Sciatic nerve (tissue), 2 donors: ENCODE measurements around the gene SKAP2. TPM values are rescaled to one million over a fixed set of nuclear protein-coding genes. Genes with fewer than 3 reads are reported as not detected.

ENCODE experiments used
- ATAC-seq: fragments of 200-7000 bp; cut with Tn5 transposase; one replicate; pipeline ENCODE4 v1.9.1; 2020; ENCODE audit warnings: mild to moderate bottlenecking, moderate library complexity
- DNase-seq: peaks from one replicate; pipeline ENCODE4 v3.0.0-alpha.2; 2020; ENCODE audit warnings: low spot score
- intact Hi-C: fragments of 100-400 bp; cut with DNase I; formaldehyde crosslinking; loops from one replicate; pipeline ENCODE4 v1.14.2; 2022
- total RNA-seq: library from RNA; stranded (reverse); fragmentation: NEBNext Ultra II Directional; extraction: Animal tissue kit (Norgen Biotek cat#: 25700); gene quantifications from one replicate; pipeline ENCODE4 v1.2.1, GENCODE V29; 2021
- donor health status: DM: no; HTN: no; CAD: no.
- donor health status: DM: no; HTN: no; CAD: no.

SKAP2 gene
- total RNA-seq, 1 donor from 2014 or later, result 53.3 TPM

- intact Hi-C loops, result no loop called here
- DNase-seq (no peak), ATAC-seq (no peak)
Observed at GRCh38 chr7:26787701-26788100, 76.7 kb downstream of the SKAP2 start.

- intact Hi-C loops, result no loop called here
- DNase-seq (no peak), ATAC-seq (no peak)
Observed at GRCh38 chr7:26784118-26784517, 80.3 kb downstream of the SKAP2 start.

- ATAC-seq (no peak), DNase-seq (no peak)
- intact Hi-C loops, result no loop called here
Observed at GRCh38 chr7:26782501-26782900, 81.9 kb downstream of the SKAP2 start.

- ATAC-seq (no peak), DNase-seq (no peak)
- intact Hi-C loops, result no loop called here
Observed at GRCh38 chr7:26779978-26780595, 84.3 kb downstream of the SKAP2 start.

- intact Hi-C loops, result no loop called here
- no peak for ATAC-seq
Observed at GRCh38 chr7:26777385-26777784, 87.0 kb downstream of the SKAP2 start.

GRCh38 chr7:26760501-26760900 is 103.9 kb downstream of the SKAP2 start:
- DNase-seq, result no peak
- ATAC-seq, result no peak
- intact Hi-C loops, result no loop called here

More at GRCh38 chr7:26777385-26777784, 87.0 kb downstream of the SKAP2 start:
- no peak for DNase-seq

GRCh38 chr7:26759108-26759507 is 105.3 kb downstream of the SKAP2 start:
- ATAC-seq (no peak), DNase-seq (no peak)
- intact Hi-C loops, result no loop called here

- intact Hi-C loops, result no loop called here
- ATAC-seq (no peak), DNase-seq (no peak)
Observed at GRCh38 chr7:26743205-26743604, 121.2 kb downstream of the SKAP2 start.

- intact Hi-C loops, result no loop called here
- ATAC-seq, result no peak
- DNase-seq, result no peak
Observed at GRCh38 chr7:26735976-26736600, 128.3 kb downstream of the SKAP2 start.

- DNase-seq, result no peak
- no peak for ATAC-seq
Observed at GRCh38 chr7:26729150-26729775, 135.1 kb downstream of the SKAP2 start.

GRCh38 chr7:26726051-26726450 is 138.3 kb downstream of the SKAP2 start:
- ATAC-seq (no peak), DNase-seq (no peak)
- intact Hi-C loops, result no loop called here

More at GRCh38 chr7:26729150-26729775, 135.1 kb downstream of the SKAP2 start:
- intact Hi-C loops, result no loop called here

GRCh38 chr7:26724795-26725194 is 139.6 kb downstream of the SKAP2 start:
- DNase-seq (no peak), ATAC-seq (no peak)
- intact Hi-C loops, result no loop called here

GRCh38 chr7:26723129-26723528 is 141.3 kb downstream of the SKAP2 start:
- intact Hi-C loops, result no loop called here
- ATAC-seq (no peak), DNase-seq (no peak)

GRCh38 chr7:26721450-26721849 is 142.9 kb downstream of the SKAP2 start:
- no peak for ATAC-seq
- DNase-seq, result no peak
- intact Hi-C loops, result no loop called here

GRCh38 chr7:26718063-26718462 is 146.3 kb downstream of the SKAP2 start:
- DNase-seq (no peak), ATAC-seq (no peak)
- intact Hi-C loops, result no loop called here

- no peak for ATAC-seq
- intact Hi-C loops, result no loop called here
- no peak for DNase-seq
Observed at GRCh38 chr7:26714438-26714837, 150.0 kb downstream of the SKAP2 start.

GRCh38 chr7:26714006-26714405 is 150.4 kb downstream of the SKAP2 start:
- intact Hi-C loops, result no loop called here
- no peak for ATAC-seq

GRCh38 chr7:26709210-26709990 is 155.0 kb downstream of the SKAP2 start:
- intact Hi-C loops, result no loop called here
- DNase-seq (no peak), ATAC-seq (no peak)

More at GRCh38 chr7:26714006-26714405, 150.4 kb downstream of the SKAP2 start:
- no peak for DNase-seq

GRCh38 chr7:26705567-26705966 is 158.8 kb downstream of the SKAP2 start:
- intact Hi-C loops, result no loop called here
- DNase-seq (no peak), ATAC-seq (peak; percentile 62)

- DNase-seq (no peak), ATAC-seq (peak; percentile 92)
- intact Hi-C loops, result no loop called here
Observed at GRCh38 chr7:26704786-26705185, 159.6 kb downstream of the SKAP2 start.
